Muscle of leg (tissue), 11 donors: ENCODE results near the gene PDE7B. TPM values are rescaled to one million over a fixed set of nuclear protein-coding genes. Genes with fewer than 3 reads are reported as not detected.

Experiments used
- DNase-seq: peaks from one replicate; pipeline ENCODE4 v3.0.0; 2013
- H3K27ac ChIP-seq: one replicate; pipeline ENCODE4 v1.5.1; 2013; ENCODE audit warnings: mild to moderate bottlenecking, low read length, control low read depth
- H3K27me3 ChIP-seq: one replicate; pipeline ENCODE4 v1.6.1; 2013; ENCODE audit warnings: low read length; ENCODE audit not compliant: control insufficient read depth, insufficient read depth
- H3K36me3 ChIP-seq: one replicate; pipeline ENCODE4 v1.6.1; 2013; ENCODE audit warnings: low read length; ENCODE audit not compliant: control insufficient read depth, insufficient read depth
- H3K4me1 ChIP-seq: one replicate; pipeline ENCODE4 v1.6.1; 2013; ENCODE audit warnings: low read length; ENCODE audit not compliant: control insufficient read depth, insufficient read depth
- H3K4me3 ChIP-seq: one replicate; pipeline ENCODE4 v1.5.1; 2013; ENCODE audit warnings: low read length, control low read depth
- H3K9me3 ChIP-seq: replicated peaks from 2 replicates; pipeline ENCODE4 v1.6.1; 2013; ENCODE audit warnings: low read depth, low read length; ENCODE audit not compliant: control insufficient read depth
- WGBS: methylation state at CpG from one replicate; pipeline ENCODE4 v1.1.5; 2013; ENCODE audit warnings: missing lambda C conversion rate; ENCODE audit not compliant: insufficient coverage; 5-methylcytosine and 5-hydroxymethylcytosine counted together
- polyA plus RNA-seq, 8 donors: library from polyadenylated mRNA; unstranded; fragments of 120-200 nt; gene quantifications; one replicate each; pipeline versions ENCODE4 v1.2.1 to v1.2.3, GENCODE V29; 2013; ENCODE audit warnings: inconsistent platforms in 1 of 8, low replicate concordance in 1 of 8; ENCODE audit not compliant: insufficient read length in 8 of 8, insufficient read depth in 1 of 8
- total RNA-seq: library from RNA; stranded (reverse); fragments of 120-200 nt; gene quantifications from one replicate; pipeline ENCODE4 v1.2.4, GENCODE V29; 2013

The PDE7B gene
- total and polyA plus RNA-seq, 9 donors = 6.9 to 10.9 (median 8.6) TPM

GRCh38 chr6:136012943-136013342, 161.4 kb downstream of the PDE7B start:
- peak; percentile 54 for DNase-seq
- WGBS = no CpG with 5 or more reads among the region's 1 CpG
- peak overlapping the region; percentile 10 for H3K27ac ChIP-seq
- H3K4me3 ChIP-seq = no peak overlapping the region
- no peaks in the 10 kb centered on the region for H3K36me3 ChIP-seq
- peaks cover 9% of the 10 kb centered on the region for H3K4me1 ChIP-seq
- no peaks in the 10 kb centered on the region for H3K27me3 ChIP-seq
- no peaks in the 10 kb centered on the region for H3K9me3 ChIP-seq

GRCh38 chr6:136014454-136015437, 163.2 kb downstream of the PDE7B start:
- no peaks in the 10 kb centered on the region for H3K9me3 ChIP-seq
- H3K4me1 ChIP-seq = peaks cover 9% of the 10 kb centered on the region
- peak; percentile 86 for DNase-seq
- H3K36me3 ChIP-seq = no peaks in the 10 kb centered on the region
- 38% methylated on average over 6 of the region's 15 CpGs for WGBS
- no peak overlapping the region for H3K4me3 ChIP-seq
- peak overlapping the region; percentile 59 for H3K27ac ChIP-seq
- no peaks in the 10 kb centered on the region for H3K27me3 ChIP-seq

- peaks cover 9% of the 10 kb centered on the region for H3K4me1 ChIP-seq
- no CpG with 5 or more reads among the region's 4 CpGs for WGBS
- no peaks in the 10 kb centered on the region for H3K9me3 ChIP-seq
- no peaks in the 10 kb centered on the region for H3K27me3 ChIP-seq
- peak overlapping the region; percentile 59 for H3K27ac ChIP-seq
- DNase-seq = peak; percentile 76
- no peak overlapping the region for H3K4me3 ChIP-seq
- no peaks in the 10 kb centered on the region for H3K36me3 ChIP-seq
Observed at GRCh38 chr6:136015531-136015930, 164.0 kb downstream of the PDE7B start.

- H3K36me3 ChIP-seq = no peaks in the 10 kb centered on the region
- H3K9me3 ChIP-seq = no peaks in the 10 kb centered on the region
- WGBS = no CpG with 5 or more reads among the region's 9 CpGs
- H3K27me3 ChIP-seq = no peaks in the 10 kb centered on the region
- peak overlapping the region; percentile 38 for H3K27ac ChIP-seq
- H3K4me3 ChIP-seq = no peak overlapping the region
- peak; percentile 56 for DNase-seq
- peaks cover 8% of the 10 kb centered on the region for H3K4me1 ChIP-seq
Observed at GRCh38 chr6:136016228-136017225, 165.0 kb downstream of the PDE7B start.

GRCh38 chr6:136020691-136021090, 169.2 kb downstream of the PDE7B start:
- WGBS = no CpG with 5 or more reads among the region's 2 CpGs
- Histone ChIP-seq H3K36me3 (no peaks in the 10 kb centered on the region), H3K27ac (no peak overlapping the region), H3K27me3 (no peaks in the 10 kb centered on the region), H3K4me1 (no peaks in the 10 kb centered on the region), H3K4me3 (no peak overlapping the region), H3K9me3 (no peaks in the 10 kb centered on the region)
- DNase-seq = no peak

- no peak for DNase-seq
- H3K4me1 ChIP-seq = no peaks in the 10 kb centered on the region
- no peaks in the 10 kb centered on the region for H3K36me3 ChIP-seq
- H3K27me3 ChIP-seq = no peaks in the 10 kb centered on the region
- no peaks in the 10 kb centered on the region for H3K9me3 ChIP-seq
- WGBS = no CpG with 5 or more reads among the region's 3 CpGs
- H3K27ac ChIP-seq = no peak overlapping the region
- H3K4me3 ChIP-seq = no peak overlapping the region
Observed at GRCh38 chr6:136022224-136022874, 170.8 kb downstream of the PDE7B start.

- Histone ChIP-seq H3K9me3 (no peaks in the 10 kb centered on the region), H3K4me1 (no peaks in the 10 kb centered on the region), H3K36me3 (no peaks in the 10 kb centered on the region), H3K27me3 (no peaks in the 10 kb centered on the region), H3K27ac (no peak overlapping the region), H3K4me3 (no peak overlapping the region)
- DNase-seq = no peak
- no CpG with 5 or more reads among the region's 4 CpGs for WGBS
Observed at GRCh38 chr6:136024711-136025110, 173.2 kb downstream of the PDE7B start.

- no peaks in the 10 kb centered on the region for H3K9me3 ChIP-seq
- WGBS = no CpG with 5 or more reads among the region's 2 CpGs
- H3K27me3 ChIP-seq = no peaks in the 10 kb centered on the region
Observed at GRCh38 chr6:136025736-136026135, 174.2 kb downstream of the PDE7B start.

GRCh38 chr6:136030131-136030530, 178.6 kb downstream of the PDE7B start:
- peak; percentile 47 for DNase-seq
- no CpG with 5 or more reads among the region's 3 CpGs for WGBS
- Histone ChIP-seq H3K27me3 (no peaks in the 10 kb centered on the region), H3K9me3 (no peaks in the 10 kb centered on the region), H3K36me3 (no peaks in the 10 kb centered on the region), H3K4me1 (no peaks in the 10 kb centered on the region), H3K27ac (no peak overlapping the region), H3K4me3 (no peak overlapping the region)

More at GRCh38 chr6:136025736-136026135, 174.2 kb downstream of the PDE7B start:
- Histone ChIP-seq H3K36me3 (no peaks in the 10 kb centered on the region), H3K4me1 (no peaks in the 10 kb centered on the region), H3K27ac (no peak overlapping the region), H3K4me3 (no peak overlapping the region)
- no peak for DNase-seq
